Measurements from ENCODE around the gene H2BK1. TPM values are rescaled to one million over a fixed set of nuclear protein-coding genes. Genes with fewer than 3 reads are reported as not detected.

H2BK1 gene
- total RNA-seq, 1 donor = not detected

DNA sequence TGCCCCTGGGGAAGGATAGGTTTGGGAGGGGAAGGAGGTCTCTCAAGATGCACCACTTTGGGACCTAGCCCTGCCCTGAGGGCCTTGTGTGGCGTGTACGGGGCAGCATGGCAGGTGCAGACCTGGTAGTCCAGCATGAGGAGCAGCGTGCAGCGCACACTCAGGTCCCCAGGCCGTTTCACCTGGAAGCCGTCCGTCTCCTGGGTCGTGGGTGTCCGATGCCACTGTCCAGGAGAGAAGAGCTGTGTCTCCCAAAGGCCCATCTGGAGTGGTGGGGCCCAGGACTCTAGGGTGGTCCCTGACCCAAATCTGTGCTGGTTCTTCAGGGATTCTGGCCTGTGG, 31.4 kb upstream of the H2BK1 start:
- H3K4me3 ChIP-seq (ENCODE audit: low read depth, low read length) = no peak overlapping the region
- no peak for DNase-seq (ENCODE audit: low read depth)
- TF ChIP-seq, protein P1, sequence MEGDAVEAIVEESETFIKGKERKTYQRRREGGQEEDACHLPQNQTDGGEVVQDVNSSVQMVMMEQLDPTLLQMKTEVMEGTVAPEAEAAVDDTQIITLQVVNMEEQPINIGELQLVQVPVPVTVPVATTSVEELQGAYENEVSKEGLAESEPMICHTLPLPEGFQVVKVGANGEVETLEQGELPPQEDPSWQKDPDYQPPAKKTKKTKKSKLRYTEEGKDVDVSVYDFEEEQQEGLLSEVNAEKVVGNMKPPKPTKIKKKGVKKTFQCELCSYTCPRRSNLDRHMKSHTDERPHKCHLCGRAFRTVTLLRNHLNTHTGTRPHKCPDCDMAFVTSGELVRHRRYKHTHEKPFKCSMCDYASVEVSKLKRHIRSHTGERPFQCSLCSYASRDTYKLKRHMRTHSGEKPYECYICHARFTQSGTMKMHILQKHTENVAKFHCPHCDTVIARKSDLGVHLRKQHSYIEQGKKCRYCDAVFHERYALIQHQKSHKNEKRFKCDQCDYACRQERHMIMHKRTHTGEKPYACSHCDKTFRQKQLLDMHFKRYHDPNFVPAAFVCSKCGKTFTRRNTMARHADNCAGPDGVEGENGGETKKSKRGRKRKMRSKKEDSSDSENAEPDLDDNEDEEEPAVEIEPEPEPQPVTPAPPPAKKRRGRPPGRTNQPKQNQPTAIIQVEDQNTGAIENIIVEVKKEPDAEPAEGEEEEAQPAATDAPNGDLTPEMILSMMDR (IDR thresholded peaks at IDR 0.05; ENCODE audit: insufficient read depth, low read length) = no peak

DNA sequence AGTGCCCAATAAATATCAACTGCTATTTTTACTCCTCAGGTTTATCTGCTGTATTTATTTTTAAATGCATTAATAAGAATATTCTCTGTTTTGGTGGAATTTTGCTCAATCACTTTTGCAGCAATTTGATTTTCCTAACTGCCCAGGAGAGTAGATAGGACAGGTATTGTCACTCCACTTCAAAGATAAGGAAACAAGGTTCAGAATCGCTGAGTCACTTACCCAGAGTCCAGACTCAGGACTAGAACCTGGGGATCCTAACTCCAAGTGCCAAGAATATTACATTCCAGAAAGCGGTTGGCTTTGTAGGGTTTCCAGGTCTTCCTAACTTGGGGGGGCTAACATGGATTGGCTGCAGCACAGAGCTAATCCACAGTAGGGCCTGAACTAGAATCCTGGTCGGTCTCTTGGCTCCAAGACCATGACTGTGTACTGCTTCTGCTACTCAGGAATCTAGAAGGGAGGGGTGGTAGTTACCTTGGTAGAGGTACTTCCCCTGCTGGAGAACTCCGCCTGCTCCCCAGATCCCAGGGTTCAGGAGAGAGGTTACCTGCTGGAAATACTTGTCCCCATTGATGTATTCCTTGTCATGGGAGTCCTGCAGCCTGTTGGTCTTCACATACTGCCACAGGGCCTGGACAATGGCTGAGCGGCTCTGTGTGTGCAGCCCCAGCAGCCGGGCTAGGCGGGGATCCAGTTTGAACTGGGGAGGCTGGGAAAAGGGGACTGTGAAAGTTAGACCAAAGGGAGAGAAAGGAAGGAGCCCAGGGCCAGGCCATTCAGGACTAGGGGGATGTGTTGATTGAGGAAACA, 30.9 kb upstream of the H2BK1 start:
- TF ChIP-seq, protein P1 (IDR thresholded peaks at IDR 0.05; ENCODE audit: insufficient read depth, low read length) = no peak
- DNase-seq (ENCODE audit: low read depth) = no peak
- H3K4me3 ChIP-seq (ENCODE audit: low read depth, low read length) = no peak overlapping the region

DNA sequence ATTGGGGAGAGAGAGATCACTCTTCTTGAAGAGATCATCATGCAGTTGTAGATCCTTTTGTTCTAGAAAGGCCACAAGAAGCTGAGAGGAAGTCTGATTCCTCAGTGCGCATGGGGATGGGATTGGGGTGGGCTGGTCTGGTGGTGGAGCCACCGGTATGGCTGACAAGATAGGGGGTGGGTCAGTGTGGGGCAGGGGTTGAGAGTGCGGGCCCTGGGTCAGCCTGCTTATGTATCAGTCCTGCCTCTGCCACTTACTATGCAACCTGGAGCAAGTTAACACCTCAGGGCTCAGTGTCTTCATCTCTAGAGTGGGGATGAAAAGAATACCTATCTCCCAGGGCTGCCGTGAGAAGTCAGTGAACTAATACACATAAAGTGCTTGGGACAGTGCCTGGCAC, 30.2 kb upstream of the H2BK1 start:
- TF ChIP-seq, protein P1 (IDR thresholded peaks at IDR 0.05; ENCODE audit: insufficient read depth, low read length) = no peak
- no peak for DNase-seq (ENCODE audit: low read depth)
- no peak overlapping the region for H3K4me3 ChIP-seq (ENCODE audit: low read depth, low read length)

DNA sequence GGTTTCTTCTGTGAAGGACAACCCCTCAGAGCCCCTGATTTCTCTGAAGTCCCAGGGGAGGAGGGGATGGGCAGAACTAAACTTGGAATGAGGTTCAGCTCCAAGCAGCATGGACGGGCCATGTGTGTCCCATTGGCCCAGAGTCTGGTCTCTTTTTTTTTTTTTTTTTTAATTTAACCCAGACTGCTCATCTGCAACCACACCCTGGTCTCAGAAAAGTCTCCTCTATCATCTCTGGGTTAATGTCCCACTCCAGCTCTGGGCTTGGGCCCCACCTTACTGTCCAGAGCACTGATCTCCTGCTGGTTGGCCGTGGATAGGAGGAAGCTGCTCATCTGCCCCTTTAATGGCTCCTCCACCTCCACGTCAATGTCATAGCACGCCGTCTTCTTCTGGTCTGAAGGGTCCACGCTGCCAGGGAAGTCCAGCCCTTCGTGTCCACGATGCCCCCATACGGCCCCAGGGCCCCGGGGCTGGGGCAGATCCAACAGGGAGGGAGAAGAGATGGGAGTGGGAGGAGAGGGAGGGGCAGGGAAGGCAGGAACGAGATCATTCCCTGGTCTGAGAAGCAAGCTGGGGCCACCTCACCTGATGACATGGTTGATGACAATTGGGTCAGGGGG, 29.7 kb upstream of the H2BK1 start:
- no peak for DNase-seq (ENCODE audit: low read depth)
- H3K4me3 ChIP-seq (ENCODE audit: low read depth, low read length) = no peak overlapping the region
- TF ChIP-seq, protein P1 (IDR thresholded peaks at IDR 0.05; ENCODE audit: insufficient read depth, low read length) = no peak

DNA sequence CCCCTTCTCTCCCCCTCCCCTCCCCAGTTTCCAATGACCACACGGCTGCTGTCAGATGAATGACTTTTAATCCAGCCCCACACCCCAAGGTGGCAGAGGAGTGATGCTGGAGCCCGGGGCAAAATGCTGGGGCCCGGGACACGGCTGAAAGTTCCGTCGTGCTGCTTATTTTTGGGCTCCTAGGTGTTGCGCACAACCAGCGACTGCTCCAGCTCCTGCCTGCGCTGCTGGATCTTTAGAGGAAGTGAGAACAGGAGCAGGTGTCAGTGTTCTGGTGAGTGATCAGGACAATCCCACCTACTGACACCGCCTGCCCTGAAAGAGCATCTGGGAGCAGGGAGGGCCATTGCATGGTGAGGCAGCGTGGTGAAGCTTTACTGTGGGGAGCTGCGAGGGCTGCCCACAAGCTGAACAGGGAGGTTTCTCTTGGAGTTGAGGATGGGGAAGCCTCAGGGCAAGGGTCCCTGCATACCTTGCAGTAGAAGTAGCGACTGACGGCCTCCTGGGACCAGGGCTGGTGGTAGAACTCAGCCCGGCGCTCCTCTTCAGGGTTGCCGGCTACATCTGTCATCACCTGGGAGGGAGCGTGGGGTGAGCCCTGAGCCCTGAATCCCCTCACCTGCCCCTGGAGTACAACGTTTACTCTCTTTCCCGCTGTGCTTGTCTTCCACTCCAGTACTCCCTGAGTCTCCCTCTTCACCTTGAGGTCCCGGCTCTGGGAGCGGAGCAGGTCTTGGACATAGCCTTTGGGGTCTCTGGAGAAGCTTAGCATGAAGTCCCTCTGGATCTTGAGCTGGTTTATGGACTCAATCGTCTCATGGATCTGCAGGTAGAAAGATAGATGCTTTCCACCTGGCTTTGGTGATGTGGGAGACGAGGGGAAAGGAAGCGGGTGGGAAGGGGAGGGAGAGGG, 28.9 kb upstream of the H2BK1 start:
- H3K4me3 ChIP-seq (ENCODE audit: low read depth, low read length) = no peak overlapping the region
- no peak for DNase-seq (ENCODE audit: low read depth)
- TF ChIP-seq, protein P1 (IDR thresholded peaks at IDR 0.05; ENCODE audit: insufficient read depth, low read length) = no peak

DNA sequence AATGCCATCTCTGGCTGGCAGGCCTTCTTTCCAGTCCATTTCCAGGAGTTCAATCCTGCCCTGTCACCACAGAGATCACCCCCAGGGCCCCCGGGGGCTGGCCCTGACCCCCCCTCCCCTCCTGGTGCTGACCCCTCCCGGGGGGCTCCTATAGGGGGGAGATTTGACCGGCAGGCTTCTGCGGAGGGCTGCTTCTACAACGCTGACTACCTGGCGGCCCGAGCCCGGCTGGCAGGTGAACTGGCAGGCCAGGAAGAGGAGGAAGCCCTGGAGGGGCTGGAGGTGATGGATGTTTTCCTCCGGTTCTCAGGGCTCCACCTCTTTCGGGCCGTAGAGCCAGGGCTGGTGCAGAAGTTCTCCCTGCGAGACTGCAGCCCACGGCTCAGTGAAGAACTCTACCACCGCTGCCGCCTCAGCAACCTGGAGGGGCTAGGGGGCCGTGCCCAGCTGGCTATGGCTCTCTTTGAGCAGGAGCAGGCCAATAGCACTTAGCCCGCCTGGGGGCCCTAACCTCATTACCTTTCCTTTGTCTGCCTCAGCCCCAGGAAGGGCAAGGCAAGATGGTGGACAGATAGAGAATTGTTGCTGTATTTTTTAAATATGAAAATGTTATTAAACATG, 28.0 kb upstream of the H2BK1 start:
- TF ChIP-seq, protein P1 (IDR thresholded peaks at IDR 0.05; ENCODE audit: insufficient read depth, low read length) = no peak
- DNase-seq (ENCODE audit: low read depth) = no peak
- H3K4me3 ChIP-seq (ENCODE audit: low read depth, low read length) = no peak overlapping the region
